Tibial artery (tissue), 4 donors: ENCODE data around the gene YTHDF1.

Experiments used
- DNase-seq, 2 donors: peaks; one replicate each; pipeline ENCODE4 v3.0.0-alpha.2; 2019
- H3K27ac ChIP-seq, 2 donors: fragments of 200-600 bp; sonication (generic) in 1 of 2; 1 replicate in 1 of 2; 2 replicates in 1 of 2; pipeline ENCODE4 v1.5.1; 2018 to 2019; ENCODE audit warnings: mild to moderate bottlenecking in 1 of 2
- H3K27me3 ChIP-seq, 2 donors: fragments of 200-600 bp; sonication (generic) in 1 of 2; one replicate each; pipeline versions ENCODE4 v1.5.1 to v1.6.0; 2016 to 2019
- H3K36me3 ChIP-seq, 3 donors: fragments of 200-600 bp; sonication (generic) in 2 of 3; one replicate each; pipeline ENCODE4 v1.5.1; 2016 to 2019; ENCODE audit warnings: mild to moderate bottlenecking in 2 of 3
- H3K4me1 ChIP-seq, 4 donors: fragments of 200-600 bp; sonication (generic) in 2 of 4; 1 replicate in 3 of 4; 2 replicates in 1 of 4; pipeline ENCODE4 v1.5.1; 2016 to 2019
- H3K4me3 ChIP-seq, 2 donors: fragments of 200-600 bp; sonication (generic) in 1 of 2; 1 replicate in 1 of 2; 2 replicates in 1 of 2; pipeline ENCODE4 v1.5.1; 2018 to 2019; ENCODE audit warnings: mild to moderate bottlenecking in 2 of 2
- H3K9me3 ChIP-seq, 3 donors: fragments of 200-600 bp; sonication (generic) in 1 of 3; one replicate each; pipeline ENCODE4 v1.5.1; 2016 to 2019
- CTCF ChIP-seq, 2 experiments: fragments of 200-600 bp in 1 of 2; fragments of 450-650 bp in 1 of 2; IDR thresholded peaks; one replicate each; pipeline ENCODE4 v1.5.1; 2017 to 2019; ENCODE audit warnings: antibody characterized with exemption in 2 of 2, mild to moderate bottlenecking in 1 of 2, moderate library complexity in 1 of 2
- intact Hi-C: fragments of 100-400 bp; cut with DNase I; formaldehyde crosslinking; loops from one replicate; pipeline ENCODE4 v1.15.0; 2023; ENCODE audit warnings: low total_unique reads

The YTHDF1 gene

GRCh38 chr20:63148696-63149095 lies 67.2 kb downstream of the YTHDF1 start:
- intact Hi-C loops, result no loop called here
- DNase-seq, result no peak
- no peak overlapping the region for H3K4me3 ChIP-seq
- no peak overlapping the region for H3K27ac ChIP-seq
- H3K4me1 ChIP-seq, result peaks cover 0 to 27% (median 10%) of the 10 kb centered on the region in 4 donors
- TF ChIP-seq CTCF (IDR thresholded peaks at IDR 0.05), result no peak
- no peaks in the 10 kb centered on the region for H3K36me3 ChIP-seq
- H3K9me3 ChIP-seq, result peaks cover 0 to 18% (median 0%) of the 10 kb centered on the region in 3 donors
- peaks cover 0 to 70% of the 10 kb centered on the region in 2 donors for H3K27me3 ChIP-seq

GRCh38 chr20:63147532-63147931 lies 68.4 kb downstream of the YTHDF1 start:
- Histone ChIP-seq H3K27me3 (peaks cover 0 to 59% of the 10 kb centered on the region in 2 donors), H3K36me3 (no peaks in the 10 kb centered on the region), H3K4me3 (no peak overlapping the region), H3K27ac (no peak overlapping the region), H3K9me3 (peaks cover 0 to 18% (median 0%) of the 10 kb centered on the region in 3 donors), H3K4me1 (peaks cover 0 to 25% (median 10%) of the 10 kb centered on the region in 4 donors)
- DNase-seq, result no peak
- intact Hi-C loops, result no loop called here
- TF ChIP-seq CTCF (IDR thresholded peaks at IDR 0.05), result no peak
